Measurements from ENCODE around the gene TTC7B. TPM values are rescaled to one million over a fixed set of nuclear protein-coding genes. Genes with fewer than 3 reads are reported as not detected.

The TTC7B gene
- total and polyA plus RNA-seq, 2 of the 8 experiments (the other 6 are each of a cell fraction or from before 2014, with no cell fraction given): 23.7 to 34.0 TPM

DNA sequence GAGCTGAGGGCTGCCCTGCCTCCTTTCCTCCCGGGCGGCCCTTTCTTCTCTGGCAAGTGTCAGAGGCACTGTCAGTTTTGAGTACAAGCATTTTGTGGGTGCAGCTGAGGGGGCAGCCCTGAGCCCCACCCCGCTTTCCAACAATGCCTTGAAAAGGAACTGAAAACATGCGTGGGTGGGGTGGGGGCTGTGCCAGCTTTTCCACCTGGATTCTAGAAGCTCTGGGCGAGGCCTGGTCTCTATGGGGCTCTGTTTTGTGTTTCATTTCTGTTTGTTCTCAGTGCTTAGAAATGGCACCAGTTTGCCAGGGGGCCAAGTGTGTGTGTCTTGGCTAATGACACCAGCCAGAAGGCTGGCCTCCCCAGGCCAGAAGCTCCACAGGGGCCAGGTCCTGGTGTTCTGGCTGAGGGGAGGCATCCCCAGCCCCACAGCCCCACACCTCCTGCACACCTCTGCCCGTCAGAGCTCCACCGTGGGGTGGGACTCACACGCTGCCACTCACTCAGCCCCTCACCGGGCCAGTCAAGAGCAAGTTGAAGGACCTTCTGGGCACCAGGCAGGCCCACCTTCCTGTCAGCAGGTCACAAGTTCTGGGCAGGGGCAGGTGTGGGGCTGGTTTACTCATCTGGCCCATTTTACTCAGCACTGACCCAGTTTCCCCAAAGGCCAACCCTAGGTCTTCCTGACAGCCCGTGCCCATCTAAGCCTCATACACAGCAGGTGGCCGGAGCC is 264.3 kb downstream of the TTC7B start:
- H3K27me3 ChIP-seq (replicated peaks in 1 of 4; ENCODE audit: control insufficient read depth in 3 of 4, extremely low read depth in 1 of 4, insufficient read depth in 3 of 4, low read length in 3 of 4): no peaks in the 10 kb centered on the region; a peak in 1 of 7 replicates
- 0 out of 2 replicates have a peak overlapping the region, but pooled peaks have one; percentile 82 for H2AK5ac ChIP-seq (ENCODE audit: low read depth, low read length)
- 86% methylated on average over 11 of the region's 11 CpGs; no CpG with 5 or more reads in 1 of the 2 experiments for WGBS, 2 experiments (ENCODE audit: extremely low coverage in 1 of 2, insufficient coverage in 1 of 2, insufficient read length in 1 of 2, insufficient replicate concordance in 2 of 2, low coverage in 1 of 2, low lambda C conversion rate in 2 of 2, missing lambda C conversion rate in 1 of 2)
- H3K79me2 ChIP-seq (ENCODE audit: control insufficient read depth in 1 of 2, insufficient read depth in 2 of 2, low read length in 2 of 2): no peaks in the 10 kb centered on the region
- H3K79me1 ChIP-seq (ENCODE audit: low read depth, low read length): no peaks in the 10 kb centered on the region
- no peak overlapping the region for H2BK12ac ChIP-seq (ENCODE audit: low read depth, low read length)
- H3K9ac ChIP-seq (replicated peaks in 1 of 4; ENCODE audit: extremely low read depth in 1 of 4, low read depth in 3 of 4, low read length in 3 of 4): no peak overlapping the region
- no peaks in the 10 kb centered on the region for H4K20me1 ChIP-seq (replicated peaks in 1 of 2; ENCODE audit: control insufficient read depth in 1 of 2, insufficient read depth in 2 of 2, low read length in 2 of 2)
- no peak overlapping the region for H2BK15ac ChIP-seq (ENCODE audit: low read length)
- H3K18ac ChIP-seq (ENCODE audit: extremely low read depth, low read length): no peak overlapping the region
- H3K36me3 ChIP-seq (ENCODE audit: control insufficient read depth in 2 of 4, insufficient read depth in 4 of 4, low read length in 3 of 4): no peaks in the 10 kb centered on the region
- FAIRE-seq: no peak
- no peak overlapping the region for H2AFZ ChIP-seq (ENCODE audit: low read length)
- no peaks in the 10 kb centered on the region for H3K23me2 ChIP-seq (ENCODE audit: low read depth, low read length)
- ChIA-PET POLR2A (ENCODE audit: partially characterized antibody) (no interaction called here), CTCF (ENCODE audit: partially characterized antibody) (interaction anchor here (1.2 to 2.0 kb wide), 5 partner anchors 8 to 146 kb away, joined by 4 to 10 read pairs (median 4); no protein-coding TSS in a partner anchor)
- no peak overlapping the region for H4K8ac ChIP-seq (ENCODE audit: extremely low read depth, insufficient read depth, low read length)
- H3K27ac ChIP-seq (ENCODE audit: low read depth, low read length): no peak overlapping the region
- H3K4me2 ChIP-seq (ENCODE audit: insufficient read depth in 1 of 2, low read depth in 2 of 2, low read length in 2 of 2): no peak overlapping the region
- no peak overlapping the region for H3K4me3 ChIP-seq (ENCODE audit: extremely low read depth in 1 of 4, insufficient read depth in 2 of 4, low read depth in 3 of 4, low read length in 4 of 4)
- no peak overlapping the region for H4K5ac ChIP-seq (ENCODE audit: insufficient read length, low read depth, low read length)
- no peak overlapping the region for H4K91ac ChIP-seq (replicated peaks; ENCODE audit: insufficient read length, low read length)
- DNase-seq (ENCODE audit: low read depth in 1 of 2, low spot score in 2 of 2): no peak
- H3K14ac ChIP-seq (ENCODE audit: insufficient read length): no peak overlapping the region
- H2BK120ac ChIP-seq (replicated peaks; ENCODE audit: low read depth, low read length): no peak overlapping the region
- H3K4ac ChIP-seq (replicated peaks; ENCODE audit: insufficient read length, low read depth, low read length): no peak overlapping the region
- H3K23ac ChIP-seq (ENCODE audit: insufficient read length): no peak overlapping the region
- peaks cover 0 to 8% of the 10 kb centered on the region in 2 experiments; a peak in 1 of 4 replicates for H3K9me3 ChIP-seq (ENCODE audit: insufficient read depth in 2 of 2, low read depth in 1 of 2, low read length in 1 of 2)
- H3K4me1 ChIP-seq (replicated peaks in 1 of 4; ENCODE audit: control insufficient read depth in 3 of 4, insufficient read depth in 4 of 4, low read length in 3 of 4): peaks cover 0 to 17% (median 15%) of the 10 kb centered on the region in 4 experiments; a peak in 6 of 7 replicates
- no peak overlapping the region for H3K56ac ChIP-seq (replicated peaks; ENCODE audit: insufficient read length, low read depth, low read length)
- 0 out of 2 replicates have a peak overlapping the region, but pooled peaks have one; percentile 16 for H2BK5ac ChIP-seq (ENCODE audit: low read depth, low read length)
- H2BK20ac ChIP-seq (ENCODE audit: low read length): no peak overlapping the region
- TF ChIP-seq ATF3 (IDR thresholded peaks at IDR 0.05; ENCODE audit: insufficient read depth, low read depth, low read length) (no peak), NRF1 (IDR thresholded peaks at IDR 0.05; ENCODE audit: low read depth, low read length) (no peak), CHD1 (IDR thresholded peaks at IDR 0.05; ENCODE audit: low read depth, low read length) (no peak), EGR1 (IDR thresholded peaks at IDR 0.05; ENCODE audit: borderline replicate concordance, low read depth, low read length) (no peak), CEBPB (IDR thresholded peaks at IDR 0.05; ENCODE audit: low read depth, low read length) (no peak), HDAC2 (IDR thresholded peaks at IDR 0.05; ENCODE audit: borderline replicate concordance in 1 of 2, low read depth in 2 of 2, low read length in 2 of 2) (no peak), KDM1A (IDR thresholded peaks at IDR 0.05; ENCODE audit: borderline replicate concordance, low read length) (no peak), CTBP2 (IDR thresholded peaks at IDR 0.05; ENCODE audit: borderline replicate concordance, insufficient read depth, insufficient read length, low read length) (no peak)
